HG03354 (cell line): ENCODE data around the gene HCST.
A peak's percentile ranks its signal among the peaks of the same experiment; 100 is the strongest.
"Not testable (repeated sequence)": the region's sequence is repeated elsewhere in the genome, so short reads cannot be mapped to it uniquely, and the experiment has no call there.

Experiments
- ATAC-seq: cut with Tn5 transposase; IDR thresholded peaks from one replicate; pipeline ENCODE4 v1.9.1; 2021; ENCODE audit warnings: mild to moderate bottlenecking; ENCODE audit not compliant: unreplicated experiment, poor library complexity, severe bottlenecking

Gene HCST, protein sequence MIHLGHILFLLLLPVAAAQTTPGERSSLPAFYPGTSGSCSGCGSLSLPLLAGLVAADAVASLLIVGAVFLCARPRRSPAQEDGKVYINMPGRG

DNA sequence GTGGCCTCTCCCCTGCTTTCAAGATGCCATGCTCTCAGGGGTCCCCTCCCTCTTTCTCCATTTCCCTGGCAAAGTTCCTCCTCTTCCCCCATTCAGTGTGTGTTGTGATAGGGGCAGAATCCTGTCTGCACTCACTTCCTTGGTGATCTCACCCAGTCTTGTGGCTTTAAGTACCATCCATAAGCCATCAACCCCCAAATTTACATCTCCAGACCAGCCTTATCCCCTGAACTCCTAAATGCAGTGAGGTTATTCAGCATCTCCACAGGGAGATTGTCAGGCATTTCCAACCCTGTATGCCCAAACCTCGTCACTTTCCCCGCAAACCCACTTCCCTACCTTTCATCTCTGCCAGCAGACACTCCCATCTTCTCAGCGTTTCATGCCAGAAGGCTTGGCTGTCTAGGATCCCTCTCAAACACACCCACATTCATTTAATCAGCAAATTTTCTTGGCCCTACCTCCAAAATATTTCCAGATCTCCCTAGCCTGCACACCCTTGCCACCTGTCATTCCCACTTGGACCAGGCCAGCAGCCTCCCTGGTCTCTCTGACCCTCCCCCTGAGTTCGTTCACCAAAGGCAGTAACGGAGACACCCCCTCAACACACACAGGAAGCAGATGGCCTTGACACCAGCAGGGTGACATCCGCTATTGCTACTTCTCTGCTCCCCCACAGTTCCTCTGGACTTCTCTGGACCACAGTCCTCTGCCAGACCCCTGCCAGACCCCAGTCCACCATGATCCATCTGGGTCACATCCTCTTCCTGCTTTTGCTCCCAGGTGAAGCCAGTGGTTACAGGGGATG lies at the start of gene HCST:
TSS of gene HCST (plus strand) at position 676 of the 808 bp plus-strand sequence. CDS start at position 741, 65 bp downstream.
- no peak for ATAC-seq

DNA sequence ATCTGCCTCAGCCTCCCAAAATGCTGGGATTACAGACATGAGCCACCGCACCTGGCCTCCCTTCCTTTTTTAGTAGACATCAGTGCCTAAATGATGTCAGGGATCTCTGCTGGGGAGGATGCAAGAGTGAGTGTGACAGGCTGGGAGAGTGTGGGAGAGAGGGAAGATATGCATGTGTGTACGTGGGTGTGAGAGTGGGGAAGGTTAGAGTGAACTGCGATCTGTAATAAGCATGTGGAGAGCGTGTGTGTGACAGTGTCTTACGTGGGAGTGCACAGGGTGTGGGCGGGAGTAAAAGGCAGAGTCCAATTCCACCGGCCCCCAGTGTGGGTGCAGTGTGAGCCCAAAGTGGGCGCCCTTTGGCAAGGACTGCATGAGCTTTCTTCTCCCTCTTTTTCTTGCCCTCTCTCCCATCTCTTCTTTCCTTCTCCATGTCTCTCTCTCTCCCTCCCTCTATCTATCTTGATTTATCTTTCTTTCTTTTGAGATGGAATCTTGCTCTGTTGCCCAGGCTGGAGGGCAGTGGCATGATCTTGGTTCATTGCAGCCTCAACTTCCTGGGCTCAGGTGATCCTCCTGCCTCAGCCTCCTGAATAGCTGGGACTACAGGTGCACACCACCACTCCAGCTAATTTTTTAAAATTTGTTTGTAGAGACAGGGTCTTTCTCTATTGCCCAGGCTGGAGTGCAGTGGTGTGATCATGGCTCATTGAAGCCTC lies 49.1 kb upstream of the HCST start:
- ATAC-seq = no peak

DNA sequence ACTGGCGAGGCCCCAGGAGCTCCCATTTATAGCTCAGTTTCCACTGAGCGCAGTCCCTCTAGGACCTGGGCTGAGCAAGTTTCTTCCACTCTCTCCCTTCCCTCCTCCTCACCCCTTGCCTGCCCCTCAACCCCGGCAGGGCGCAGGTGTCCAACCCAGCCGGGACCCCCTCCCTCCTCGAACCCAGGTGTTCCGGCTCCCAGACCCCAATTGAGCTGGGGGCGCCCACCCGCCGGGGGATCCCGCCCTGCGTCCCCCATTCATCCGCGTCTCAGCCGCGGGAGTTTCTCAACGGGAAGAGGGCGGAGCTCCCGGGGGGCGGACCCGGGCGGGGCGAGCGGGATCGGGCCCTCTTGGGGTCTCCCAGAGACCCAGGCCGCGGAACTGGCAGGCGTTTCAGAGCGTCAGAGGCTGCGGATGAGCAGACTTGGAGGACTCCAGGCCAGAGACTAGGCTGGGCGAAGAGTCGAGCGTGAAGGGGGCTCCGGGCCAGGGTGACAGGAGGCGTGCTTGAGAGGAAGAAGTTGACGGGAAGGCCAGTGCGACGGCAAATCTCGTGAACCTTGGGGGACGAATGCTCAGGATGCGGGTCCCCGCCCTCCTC lies 45.7 kb upstream of the HCST start, which contains the start of gene KIRREL2:
TSS of gene KIRREL2 (plus strand) at position 366 of the 604 bp plus-strand sequence. CDS start at position 575, 209 bp downstream.
- no peak for ATAC-seq

DNA sequence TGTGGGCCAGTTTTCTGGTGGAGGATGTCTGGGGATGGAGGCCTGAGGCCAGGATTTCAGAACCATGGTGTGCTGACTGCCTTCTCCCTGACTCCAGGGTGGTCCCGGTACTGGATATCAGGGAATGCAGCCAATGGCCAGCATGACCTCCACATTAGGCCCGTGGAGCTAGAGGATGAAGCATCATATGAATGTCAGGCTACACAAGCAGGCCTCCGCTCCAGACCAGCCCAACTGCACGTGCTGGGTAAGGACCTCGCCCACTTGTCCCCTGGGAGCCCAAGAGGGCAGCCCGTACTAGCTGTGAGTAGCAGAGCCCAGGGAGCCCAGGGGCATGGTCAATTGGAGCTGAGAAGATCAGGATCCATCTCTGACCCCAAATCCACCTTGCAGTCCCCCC lies 44.0 kb upstream of the HCST start:
- ATAC-seq = no peak

DNA sequence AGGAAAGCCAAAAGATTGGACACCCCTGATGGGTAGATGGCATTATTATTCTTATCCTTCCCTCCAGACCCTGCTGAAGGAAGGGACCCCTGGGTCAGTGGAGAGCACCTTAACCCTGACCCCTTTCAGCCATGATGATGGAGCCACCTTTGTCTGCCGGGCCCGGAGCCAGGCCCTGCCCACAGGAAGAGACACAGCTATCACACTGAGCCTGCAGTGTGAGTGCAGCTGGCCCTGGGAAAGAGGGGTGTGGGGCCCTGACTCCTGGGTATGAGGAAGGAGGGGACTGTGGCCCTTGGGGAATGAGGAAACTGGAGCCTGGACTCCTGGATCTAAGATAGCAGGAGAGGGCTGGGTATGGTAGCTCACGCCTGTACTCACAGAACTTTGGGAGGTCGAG lies 42.9 kb upstream of the HCST start:
- no peak for ATAC-seq

DNA sequence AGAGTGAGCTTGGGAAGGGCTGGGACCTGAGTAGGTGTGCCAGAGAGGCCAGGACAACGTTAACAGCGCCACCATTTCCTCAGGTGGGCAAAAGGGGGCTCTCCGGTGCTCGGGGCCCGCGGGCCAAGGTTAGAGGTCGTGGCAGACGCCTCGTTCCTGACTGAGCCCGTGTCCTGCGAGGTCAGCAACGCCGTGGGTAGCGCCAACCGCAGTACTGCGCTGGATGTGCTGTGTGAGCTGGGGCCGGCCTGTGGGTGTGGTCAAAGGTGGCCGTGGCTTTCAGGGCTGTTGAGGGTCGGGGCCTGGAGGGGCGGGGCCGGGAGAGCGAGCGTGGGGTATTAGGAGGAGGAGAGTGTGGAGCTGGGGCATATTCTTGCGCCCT lies 41.9 kb upstream of the HCST start:
- no peak for ATAC-seq

DNA sequence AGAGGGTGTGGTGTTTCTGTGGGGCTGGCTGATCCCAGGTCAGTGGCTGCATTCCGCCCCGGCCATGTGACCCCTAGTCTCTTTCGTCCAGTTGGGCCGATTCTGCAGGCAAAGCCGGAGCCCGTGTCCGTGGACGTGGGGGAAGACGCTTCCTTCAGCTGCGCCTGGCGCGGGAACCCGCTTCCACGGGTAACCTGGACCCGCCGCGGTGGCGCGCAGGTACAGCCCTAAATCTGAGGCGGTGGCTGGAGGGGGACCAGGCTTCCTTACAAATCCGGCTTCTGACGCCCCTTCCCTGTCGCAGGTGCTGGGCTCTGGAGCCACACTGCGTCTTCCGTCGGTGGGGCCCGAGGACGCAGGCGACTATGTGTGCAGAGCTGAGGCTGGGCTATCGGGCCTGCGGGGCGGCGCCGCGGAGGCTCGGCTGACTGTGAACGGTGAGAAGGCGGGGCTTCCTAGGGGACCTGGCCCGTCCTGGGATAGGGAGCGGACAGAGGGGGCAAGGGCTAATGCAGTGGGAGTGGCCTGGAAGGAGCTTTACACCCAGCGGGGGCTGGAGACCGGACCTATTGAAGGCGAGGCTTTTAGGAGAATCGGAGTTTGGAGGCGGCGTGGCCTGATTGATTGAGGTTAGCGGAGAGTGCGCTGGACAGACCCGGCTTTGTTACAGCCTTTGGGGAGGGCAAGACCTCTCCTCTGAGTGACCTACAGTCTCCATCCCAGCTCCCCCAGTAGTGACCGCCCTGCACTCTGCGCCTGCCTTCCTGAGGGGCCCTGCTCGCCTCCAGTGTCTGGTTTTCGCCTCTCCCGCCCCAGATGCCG lies 41.3 kb upstream of the HCST start:
- ATAC-seq = no peak

DNA sequence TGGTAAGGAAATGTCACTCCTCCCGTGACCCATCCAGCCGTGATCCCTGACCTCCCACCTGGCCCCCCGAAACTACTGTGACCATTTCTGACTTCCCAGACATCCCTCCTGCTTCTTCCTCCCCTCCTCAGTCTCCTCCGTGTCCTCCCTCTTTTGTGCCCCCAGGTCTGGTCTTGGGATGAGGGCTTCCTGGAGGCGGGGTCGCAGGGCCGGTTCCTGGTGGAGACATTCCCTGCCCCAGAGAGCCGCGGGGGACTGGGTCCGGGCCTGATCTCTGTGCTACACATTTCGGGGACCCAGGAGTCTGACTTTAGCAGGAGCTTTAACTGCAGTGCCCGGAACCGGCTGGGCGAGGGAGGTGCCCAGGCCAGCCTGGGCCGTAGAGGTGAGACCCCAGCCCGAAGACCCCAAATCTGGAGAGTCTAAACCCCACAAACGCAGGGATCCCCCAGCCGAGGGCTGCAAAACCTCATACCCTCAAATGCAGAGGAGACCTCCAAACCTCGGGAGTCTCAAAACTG lies 40.6 kb upstream of the HCST start:
- ATAC-seq = no peak

DNA sequence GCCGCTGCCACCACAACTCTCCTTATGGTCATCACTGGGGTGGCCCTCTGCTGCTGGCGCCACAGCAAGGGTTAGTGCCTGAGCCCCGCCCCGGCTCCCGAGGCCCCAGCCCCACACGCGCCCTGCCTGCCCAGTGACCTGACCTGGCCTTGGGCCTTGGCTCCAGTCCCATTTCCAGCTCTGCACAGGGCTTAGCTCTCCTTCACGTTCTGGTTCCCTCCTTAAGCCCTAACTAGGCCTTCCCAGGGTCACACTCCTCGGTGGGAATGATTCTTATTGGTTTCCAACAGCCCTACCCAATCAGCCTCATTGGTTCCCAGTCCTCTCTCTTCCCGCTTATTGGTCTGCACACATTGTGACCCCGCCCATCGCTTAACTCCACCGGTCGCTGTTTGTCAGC lies 39.8 kb upstream of the HCST start:
- no peak for ATAC-seq

DNA sequence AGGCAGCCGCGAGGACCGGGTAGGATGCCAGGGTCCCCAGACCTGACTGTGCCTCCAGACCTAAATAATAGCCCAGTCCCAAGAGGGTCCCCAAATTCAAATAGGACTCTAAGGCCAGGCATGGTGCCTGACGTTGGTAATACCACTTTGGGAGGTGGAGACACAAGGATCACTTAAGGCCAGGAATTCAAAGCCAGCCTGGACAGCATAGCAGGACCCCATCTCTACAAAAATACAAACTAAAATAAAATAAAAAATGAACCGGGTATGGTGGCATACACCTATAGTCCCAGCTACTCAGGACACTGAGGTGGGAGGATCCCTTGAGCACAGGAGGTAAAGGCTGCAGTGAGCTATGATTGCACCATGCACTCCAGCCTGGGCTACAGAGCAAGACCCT lies 39.3 kb upstream of the HCST start:
- ATAC-seq = no peak

DNA sequence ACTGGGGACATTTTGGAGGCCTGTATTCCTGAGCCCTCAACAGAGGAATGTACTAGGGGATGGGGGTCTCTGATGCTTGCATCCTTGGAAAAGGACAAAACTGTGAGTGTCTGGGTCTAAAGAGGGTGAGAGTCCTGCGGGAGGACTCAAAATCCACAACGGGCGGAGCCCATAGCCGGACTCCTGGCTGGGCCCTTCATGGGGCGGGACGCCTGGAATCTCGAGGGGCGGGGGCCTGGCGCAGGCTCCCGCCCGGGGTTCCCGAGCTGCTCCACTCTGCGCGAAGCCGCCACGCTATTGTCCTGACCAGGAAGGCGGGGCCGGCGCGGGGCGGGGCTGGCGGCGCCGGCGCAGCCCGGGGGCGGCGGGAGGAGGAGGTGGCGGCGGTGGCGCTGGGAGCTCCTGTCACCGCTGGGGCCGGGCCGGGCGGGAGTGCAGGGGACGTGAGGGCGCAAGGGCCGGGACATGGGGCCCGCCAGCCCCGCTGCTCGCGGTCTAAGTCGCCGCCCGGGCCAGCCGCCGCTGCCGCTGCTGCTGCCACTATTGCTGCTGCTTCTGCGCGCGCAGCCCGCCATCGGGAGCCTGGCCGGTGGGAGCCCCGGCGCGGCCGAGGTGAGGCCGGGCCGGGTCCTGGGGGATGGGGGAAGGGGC lies 34.0 kb upstream of the HCST start, which contains the start of gene APLP1:
TSS of gene APLP1 (plus strand) at position 403 of the 651 bp plus-strand sequence. CDS start at position 466, 63 bp downstream.
- ATAC-seq = no peak

DNA sequence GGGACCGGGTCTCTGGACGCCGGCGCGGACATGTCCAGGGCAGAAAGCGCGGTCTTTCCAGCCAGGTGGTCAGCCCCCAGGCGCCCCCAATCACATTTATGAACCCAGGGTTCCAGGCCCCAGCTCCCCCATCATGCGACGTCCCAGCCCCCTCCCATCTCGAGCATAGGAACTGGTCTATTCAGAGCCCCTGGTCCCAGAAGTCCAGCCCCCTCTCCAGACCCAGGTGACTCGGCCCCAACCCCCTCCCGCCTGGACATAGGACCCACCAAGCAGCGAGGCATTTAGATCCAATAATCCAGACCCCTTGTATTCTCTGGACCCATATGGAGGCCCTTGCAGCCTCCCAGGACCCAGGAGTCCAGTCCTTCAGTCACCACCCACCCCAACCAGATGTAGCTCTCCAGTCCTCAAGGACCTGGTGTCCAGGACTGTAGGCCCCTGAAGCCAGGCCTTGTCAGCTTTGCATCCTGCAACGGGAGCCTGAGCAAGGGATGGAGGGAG lies 33.5 kb upstream of the HCST start:
- no peak for ATAC-seq

DNA sequence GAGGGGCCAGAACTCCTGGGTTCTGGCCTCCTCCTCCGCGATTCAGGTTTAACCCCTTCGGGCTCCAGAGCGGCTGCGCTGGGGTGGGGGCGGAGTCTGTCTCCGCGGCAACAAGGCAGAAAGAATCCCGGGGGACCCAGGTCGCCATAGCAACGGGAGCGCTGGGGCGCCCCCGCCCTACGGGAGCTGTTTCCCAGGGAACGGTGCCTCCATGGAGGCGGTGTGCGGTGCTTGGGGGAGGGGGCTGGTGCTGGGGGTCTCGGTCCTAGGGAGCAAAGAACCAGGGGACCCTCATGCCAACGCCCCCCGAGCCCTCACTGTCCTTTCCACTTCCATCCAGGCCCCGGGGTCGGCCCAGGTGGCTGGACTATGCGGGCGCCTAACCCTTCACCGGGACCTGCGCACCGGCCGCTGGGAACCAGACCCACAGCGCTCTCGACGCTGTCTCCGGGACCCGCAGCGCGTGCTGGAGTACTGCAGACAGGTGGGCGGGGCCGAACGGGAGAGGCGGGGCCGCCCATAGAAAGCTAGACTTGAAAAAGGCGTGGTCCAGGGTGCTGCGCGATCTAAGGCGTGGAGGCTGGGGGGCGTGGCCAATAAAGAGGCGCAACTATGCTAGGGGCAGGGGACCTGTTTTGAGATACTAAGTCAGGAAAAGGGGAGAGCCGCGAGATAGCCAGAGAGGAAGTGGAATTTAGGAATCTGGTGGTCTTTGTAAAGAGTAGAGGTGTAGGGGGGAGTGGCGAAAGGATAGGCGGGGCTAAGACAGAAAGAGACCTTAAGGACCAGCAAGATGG lies 32.8 kb upstream of the HCST start:
- ATAC-seq = peak; percentile 67

DNA sequence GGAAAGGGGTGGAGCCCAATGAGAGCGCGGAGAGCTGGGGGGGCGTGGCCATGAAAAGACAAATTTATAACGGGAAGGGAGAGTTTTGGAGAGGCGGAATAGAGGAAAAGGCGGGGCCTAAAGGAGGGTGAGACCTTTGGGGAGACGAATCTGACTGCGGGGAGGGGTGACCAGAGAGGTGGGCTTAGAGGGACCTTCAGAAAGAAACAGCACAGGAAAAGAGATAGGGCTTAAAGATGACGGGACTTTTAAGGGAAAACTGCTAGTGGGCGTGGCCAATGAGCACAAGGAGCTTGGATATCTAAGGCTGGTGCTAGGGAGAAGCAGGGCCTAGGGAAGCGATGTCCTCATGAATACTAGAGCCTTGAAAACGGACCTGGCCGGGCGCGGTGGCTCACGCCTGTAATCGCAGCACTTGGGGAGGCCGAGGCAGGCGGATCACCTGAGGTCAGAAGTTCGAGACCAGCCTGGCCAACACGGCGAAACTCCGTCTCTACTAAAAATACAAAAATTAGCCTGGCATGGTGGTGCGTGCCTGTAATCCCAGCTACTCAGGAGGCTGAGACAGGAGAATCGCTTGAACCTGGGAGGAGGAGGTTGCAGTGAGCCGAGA lies 32.1 kb upstream of the HCST start:
- ATAC-seq = not testable (repeated sequence)

DNA sequence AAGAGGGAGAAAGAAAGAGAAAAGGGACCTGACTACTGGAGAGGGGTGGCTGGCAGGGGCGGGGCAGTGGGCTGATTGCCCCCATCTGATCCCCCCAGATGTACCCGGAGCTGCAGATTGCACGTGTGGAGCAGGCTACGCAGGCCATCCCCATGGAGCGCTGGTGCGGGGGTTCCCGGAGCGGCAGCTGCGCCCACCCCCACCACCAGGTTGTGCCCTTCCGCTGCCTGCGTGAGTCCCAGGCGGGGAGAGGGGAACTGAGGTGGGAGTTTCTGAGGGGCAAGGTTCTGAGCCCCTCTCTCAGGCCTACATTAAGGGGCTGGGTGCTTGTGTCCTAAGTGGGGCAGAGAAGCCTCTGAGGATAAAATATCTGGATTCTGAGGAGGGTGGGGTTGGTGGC lies 31.5 kb upstream of the HCST start:
- no peak for ATAC-seq

DNA sequence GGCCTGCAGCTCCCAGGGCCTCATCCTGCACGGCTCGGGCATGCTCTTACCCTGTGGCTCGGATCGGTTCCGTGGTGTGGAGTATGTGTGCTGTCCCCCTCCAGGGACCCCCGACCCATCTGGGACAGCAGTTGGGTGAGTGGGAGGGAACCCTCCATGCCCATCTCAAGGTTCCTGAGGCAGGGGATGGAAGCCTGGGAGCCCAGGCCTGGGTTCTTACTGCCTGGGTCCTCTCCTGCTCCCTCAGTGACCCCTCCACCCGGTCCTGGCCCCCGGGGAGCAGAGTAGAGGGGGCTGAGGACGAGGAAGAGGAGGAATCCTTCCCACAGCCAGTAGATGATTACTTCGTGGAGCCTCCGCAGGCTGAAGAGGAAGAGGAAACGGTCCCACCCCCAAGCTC lies 30.7 kb upstream of the HCST start:
- no peak for ATAC-seq

DNA sequence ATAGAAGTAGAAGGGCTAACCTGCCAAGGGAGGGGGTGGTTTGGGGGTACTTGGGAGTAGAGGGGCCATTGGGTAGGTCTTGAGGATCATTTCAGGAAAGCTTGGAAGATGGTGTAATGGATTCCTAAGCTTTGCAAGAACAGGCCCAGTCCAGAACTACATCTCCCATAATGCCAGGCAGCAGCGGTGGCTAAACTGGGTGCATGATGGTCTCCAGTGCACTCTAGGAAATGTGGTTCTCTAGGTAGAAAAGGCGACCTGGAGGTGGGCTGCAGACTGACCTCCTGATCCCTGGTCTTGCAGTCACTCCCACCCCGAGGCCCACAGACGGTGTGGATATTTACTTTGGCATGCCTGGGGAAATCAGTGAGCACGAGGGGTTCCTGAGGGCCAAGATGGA lies 30.1 kb upstream of the HCST start:
- ATAC-seq = no peak
